ENCODE measurements around the gene PRKAG2. TPM values are rescaled to one million over a fixed set of nuclear protein-coding genes. Genes with fewer than 3 reads are reported as not detected.
"Not testable (repeated sequence)": the region's sequence is repeated elsewhere in the genome, so short reads cannot be mapped to it uniquely, and the experiment has no call there.

The PRKAG2 gene
- total RNA-seq, 2 donors from 2014 or later: 23.2 to 28.4 TPM

DNA sequence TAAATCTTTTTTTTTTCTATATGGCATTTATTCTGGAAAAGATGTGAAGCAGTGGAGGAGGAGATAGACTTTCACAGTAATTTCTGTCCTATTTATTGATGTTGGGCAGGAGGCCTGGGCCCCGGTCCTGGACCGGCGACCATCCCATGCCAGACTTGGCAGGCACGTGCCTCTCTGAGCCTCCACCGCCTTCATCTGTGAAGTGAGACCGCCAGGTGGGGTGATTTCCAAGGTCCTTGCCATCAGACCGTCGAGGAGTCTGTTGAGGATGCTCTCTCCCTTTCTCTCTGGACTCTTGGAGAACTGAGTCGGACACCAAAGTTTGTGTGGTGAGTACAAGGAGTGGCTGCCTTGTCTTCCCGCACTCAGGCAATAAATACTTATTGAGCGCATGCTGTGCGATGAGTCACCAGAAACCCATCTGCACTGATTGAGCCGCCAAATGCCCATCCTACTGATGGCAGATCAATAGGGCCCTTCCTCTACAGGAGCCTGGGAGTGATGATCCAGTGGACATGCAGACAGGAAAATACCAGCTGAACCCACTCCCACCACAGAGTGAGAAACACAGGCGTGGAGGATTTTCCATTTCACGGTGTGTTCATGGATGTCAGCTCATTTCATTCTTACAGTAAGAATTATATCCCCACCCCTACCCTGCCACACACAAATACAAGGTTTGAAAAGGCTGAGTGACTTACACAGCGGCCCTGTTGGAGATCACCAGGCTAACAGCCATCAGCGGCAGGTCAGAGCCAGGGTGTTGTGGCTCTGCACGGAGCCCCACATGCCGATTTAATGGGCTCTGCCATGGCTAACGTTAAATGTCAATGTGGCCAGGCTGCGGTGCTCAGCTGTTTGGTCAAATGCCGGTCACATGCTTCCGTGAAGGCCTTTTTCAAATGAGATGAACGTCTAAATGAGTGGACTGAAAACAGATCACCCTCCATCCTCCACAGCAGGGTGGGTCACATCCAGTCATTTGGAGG, 11.5 kb upstream of the PRKAG2 start:
- Mint-ChIP-seq H3K4me3 (no peak overlapping the region), H3K27ac (no peak overlapping the region), H3K27me3 (ENCODE audit: low read depth) (peaks cover 18% of the 10 kb centered on the region), H3K9me3 (no peaks in the 10 kb centered on the region), H3K4me1 (ENCODE audit: low read depth) (no peaks in the 10 kb centered on the region), H3K36me3 (ENCODE audit: insufficient read depth in 2 of 2) (no peaks in the 10 kb centered on the region)
- no peak for ATAC-seq (replicated peaks in 1 of 2)
- DNase-seq: no peak

DNA sequence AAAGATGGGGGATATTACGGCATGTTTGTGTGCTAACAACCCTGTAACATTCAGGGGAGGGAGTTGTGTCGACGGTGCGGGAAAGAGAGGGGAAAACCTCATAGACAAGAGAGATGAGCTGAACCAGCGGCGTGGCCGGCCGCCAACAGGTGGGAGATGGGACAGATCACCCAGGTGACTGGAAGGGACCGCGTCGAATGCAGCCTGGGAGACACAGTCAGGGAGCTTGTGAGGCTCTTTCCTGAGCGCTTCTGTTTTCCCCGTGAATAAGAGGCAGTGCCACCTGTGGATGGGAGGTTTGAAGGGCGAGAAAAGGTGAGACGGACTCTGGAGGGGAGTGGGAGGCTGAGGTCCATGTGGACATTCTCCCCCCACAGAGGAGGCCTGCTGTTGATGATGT, 9.9 kb upstream of the PRKAG2 start:
- no peak for ATAC-seq (replicated peaks in 1 of 2)
- Mint-ChIP-seq H3K9me3 (no peaks in the 10 kb centered on the region), H3K36me3 (ENCODE audit: insufficient read depth in 2 of 2) (no peaks in the 10 kb centered on the region), H3K4me1 (ENCODE audit: low read depth) (no peaks in the 10 kb centered on the region), H3K27ac (no peak overlapping the region), H3K4me3 (no peak overlapping the region), H3K27me3 (ENCODE audit: low read depth) (peaks cover 18% of the 10 kb centered on the region)
- DNase-seq: no peak

DNA sequence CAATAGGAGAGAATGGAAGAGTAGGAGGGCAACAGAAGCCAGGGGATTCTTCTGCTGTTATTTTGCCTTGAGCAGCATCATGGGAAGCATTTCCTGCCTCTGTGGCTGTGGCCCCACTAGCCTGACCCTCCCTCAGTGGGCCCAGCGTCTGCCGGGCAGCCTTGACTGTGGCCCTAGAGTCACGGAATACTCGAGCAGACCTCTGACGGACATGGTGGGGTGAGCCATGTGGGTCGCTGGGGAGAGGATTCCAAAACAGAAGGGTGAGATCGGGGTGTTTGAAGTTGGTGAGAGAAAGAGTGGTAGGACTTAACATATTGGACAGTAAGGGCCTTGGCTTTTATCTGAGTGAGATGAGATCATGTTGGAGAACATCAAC, 8.3 kb upstream of the PRKAG2 start:
- Mint-ChIP-seq H3K4me3 (no peak overlapping the region), H3K27me3 (ENCODE audit: low read depth) (peaks cover 18% of the 10 kb centered on the region), H3K27ac (no peak overlapping the region), H3K36me3 (ENCODE audit: insufficient read depth in 2 of 2) (no peaks in the 10 kb centered on the region), H3K4me1 (ENCODE audit: low read depth) (peaks cover 4% of the 10 kb centered on the region), H3K9me3 (no peaks in the 10 kb centered on the region)
- ATAC-seq (replicated peaks in 1 of 2) (no peak), DNase-seq (no peak)

DNA sequence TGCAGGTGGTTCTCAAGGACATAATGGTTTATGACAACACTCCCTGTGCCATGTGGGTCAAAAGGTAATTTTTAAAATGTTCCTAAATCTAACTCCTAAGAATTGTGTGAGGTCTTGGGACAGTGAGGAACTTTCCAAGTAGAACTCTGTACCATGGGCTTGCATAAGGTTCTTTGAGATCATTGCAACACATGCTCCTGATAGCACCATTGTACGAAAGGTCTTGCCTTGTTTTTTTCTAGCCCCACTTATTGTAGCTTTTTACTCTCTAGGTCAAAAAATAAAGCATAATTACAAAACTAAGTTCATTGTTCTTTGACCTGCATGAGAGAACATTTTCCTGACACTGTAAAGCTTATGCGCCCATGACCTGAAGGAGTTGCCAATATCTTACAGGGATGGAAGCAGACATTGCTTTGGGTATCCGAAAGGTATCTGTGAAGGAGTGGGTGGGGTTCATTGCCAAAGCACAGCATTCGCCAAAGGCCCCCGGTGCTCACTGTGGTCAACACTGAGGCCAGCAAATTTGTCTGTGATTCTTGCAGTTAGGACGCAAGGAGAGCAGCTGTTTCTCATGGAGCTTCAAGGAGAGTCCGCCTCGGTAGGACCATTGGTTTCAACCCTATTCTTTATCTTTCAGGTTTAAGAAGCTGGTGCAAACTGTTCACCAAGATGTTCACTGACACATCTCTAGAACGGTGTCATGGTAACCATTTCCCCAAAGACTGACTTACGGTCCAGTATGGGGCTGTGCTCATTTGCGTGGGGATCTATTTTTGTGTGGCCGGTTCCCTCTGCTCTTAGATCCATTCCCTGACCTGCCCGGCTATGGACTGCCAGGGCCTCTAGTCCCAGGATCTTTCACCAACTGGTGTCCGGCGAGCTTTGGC, 7.6 kb upstream of the PRKAG2 start:
- Mint-ChIP-seq H3K27ac (no peak overlapping the region), H3K27me3 (ENCODE audit: low read depth) (peaks cover 18% of the 10 kb centered on the region), H3K9me3 (no peaks in the 10 kb centered on the region), H3K36me3 (ENCODE audit: insufficient read depth in 2 of 2) (no peaks in the 10 kb centered on the region), H3K4me3 (no peak overlapping the region), H3K4me1 (ENCODE audit: low read depth) (peaks cover 4% of the 10 kb centered on the region)
- ATAC-seq (replicated peaks in 1 of 2) (no peak), DNase-seq (no peak)

DNA sequence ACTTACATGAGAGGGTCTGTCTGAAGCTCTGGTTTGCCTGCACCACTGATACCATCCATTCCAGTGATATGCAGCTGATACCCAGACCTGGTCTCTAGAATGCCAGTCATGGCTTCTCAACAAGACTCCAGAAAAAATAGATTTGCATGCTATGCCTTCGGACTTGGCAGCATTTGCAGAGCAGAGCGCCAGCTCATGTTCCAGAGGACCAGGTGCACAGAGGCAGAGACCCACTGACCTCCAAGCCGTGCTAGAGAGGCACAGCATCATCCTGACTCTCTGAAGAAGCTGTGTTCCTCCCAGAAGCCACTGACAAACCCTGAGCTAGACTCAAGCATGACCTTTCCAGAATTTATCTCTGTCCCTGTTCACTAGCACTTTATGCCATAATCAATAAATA, 6.9 kb upstream of the PRKAG2 start:
- ATAC-seq (replicated peaks in 1 of 2) (no peak), DNase-seq (no peak)
- Mint-ChIP-seq H3K4me3 (no peak overlapping the region), H3K9me3 (no peaks in the 10 kb centered on the region), H3K36me3 (ENCODE audit: insufficient read depth in 2 of 2) (no peaks in the 10 kb centered on the region), H3K27me3 (ENCODE audit: low read depth) (peaks cover 18% of the 10 kb centered on the region), H3K27ac (no peak overlapping the region), H3K4me1 (ENCODE audit: low read depth) (peaks cover 4% of the 10 kb centered on the region)

DNA sequence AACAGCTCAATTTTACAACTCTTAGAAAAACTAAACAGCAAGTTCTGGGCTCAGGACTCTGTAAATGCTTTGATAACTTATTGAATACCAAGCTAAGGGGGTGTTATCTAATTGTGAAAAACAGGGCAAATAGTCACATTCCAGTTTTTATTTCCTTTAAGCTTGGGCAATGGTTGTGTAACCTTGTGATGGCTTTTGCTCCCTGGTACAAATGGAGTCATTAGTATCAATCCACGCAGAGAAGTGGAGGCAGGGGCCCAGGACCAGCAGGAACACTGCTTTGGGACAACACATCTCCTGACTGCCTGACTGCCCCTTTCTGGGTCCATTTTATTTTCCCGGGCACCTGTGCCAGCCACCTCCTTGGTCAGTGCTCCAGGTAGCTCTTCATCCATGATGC, 5.8 kb upstream of the PRKAG2 start:
- H3K4me1 Mint-ChIP-seq (ENCODE audit: low read depth): peaks cover 4% of the 10 kb centered on the region
- peaks cover 18% of the 10 kb centered on the region for H3K27me3 Mint-ChIP-seq (ENCODE audit: low read depth)
- no peak overlapping the region for H3K4me3 Mint-ChIP-seq
- no peak for ATAC-seq (replicated peaks in 1 of 2)
- no peaks in the 10 kb centered on the region for H3K36me3 Mint-ChIP-seq (ENCODE audit: insufficient read depth in 2 of 2)
- no peak for DNase-seq
- no peaks in the 10 kb centered on the region for H3K9me3 Mint-ChIP-seq
- no peak overlapping the region for H3K27ac Mint-ChIP-seq

DNA sequence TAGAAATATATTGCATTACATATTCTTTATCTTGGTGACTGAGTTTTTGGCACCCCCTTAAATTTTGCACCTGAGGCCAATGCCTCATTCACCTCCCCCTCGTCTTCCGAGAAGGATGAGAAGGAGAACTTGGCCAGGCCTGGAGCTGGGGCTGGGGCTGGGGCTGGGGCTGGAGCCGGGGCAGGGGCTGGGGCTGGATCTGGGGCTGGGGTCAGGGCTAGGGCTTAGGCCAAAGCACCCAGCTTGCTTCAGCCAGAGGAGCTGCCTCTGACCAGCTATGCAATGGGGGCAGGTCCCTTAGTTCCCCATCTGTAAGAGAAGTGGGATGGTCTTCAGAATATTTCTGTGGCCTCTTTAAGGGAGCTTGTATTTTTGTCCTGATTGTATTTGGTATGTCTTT, 3.8 kb upstream of the PRKAG2 start:
- Mint-ChIP-seq H3K4me3 (no peak overlapping the region), H3K9me3 (no peaks in the 10 kb centered on the region), H3K27me3 (ENCODE audit: low read depth) (peaks cover 6% of the 10 kb centered on the region), H3K36me3 (ENCODE audit: insufficient read depth in 2 of 2) (no peaks in the 10 kb centered on the region), H3K27ac (no peak overlapping the region), H3K4me1 (ENCODE audit: low read depth) (peaks cover 4% of the 10 kb centered on the region)
- ATAC-seq (replicated peaks in 1 of 2) (no peak), DNase-seq (no peak)

DNA sequence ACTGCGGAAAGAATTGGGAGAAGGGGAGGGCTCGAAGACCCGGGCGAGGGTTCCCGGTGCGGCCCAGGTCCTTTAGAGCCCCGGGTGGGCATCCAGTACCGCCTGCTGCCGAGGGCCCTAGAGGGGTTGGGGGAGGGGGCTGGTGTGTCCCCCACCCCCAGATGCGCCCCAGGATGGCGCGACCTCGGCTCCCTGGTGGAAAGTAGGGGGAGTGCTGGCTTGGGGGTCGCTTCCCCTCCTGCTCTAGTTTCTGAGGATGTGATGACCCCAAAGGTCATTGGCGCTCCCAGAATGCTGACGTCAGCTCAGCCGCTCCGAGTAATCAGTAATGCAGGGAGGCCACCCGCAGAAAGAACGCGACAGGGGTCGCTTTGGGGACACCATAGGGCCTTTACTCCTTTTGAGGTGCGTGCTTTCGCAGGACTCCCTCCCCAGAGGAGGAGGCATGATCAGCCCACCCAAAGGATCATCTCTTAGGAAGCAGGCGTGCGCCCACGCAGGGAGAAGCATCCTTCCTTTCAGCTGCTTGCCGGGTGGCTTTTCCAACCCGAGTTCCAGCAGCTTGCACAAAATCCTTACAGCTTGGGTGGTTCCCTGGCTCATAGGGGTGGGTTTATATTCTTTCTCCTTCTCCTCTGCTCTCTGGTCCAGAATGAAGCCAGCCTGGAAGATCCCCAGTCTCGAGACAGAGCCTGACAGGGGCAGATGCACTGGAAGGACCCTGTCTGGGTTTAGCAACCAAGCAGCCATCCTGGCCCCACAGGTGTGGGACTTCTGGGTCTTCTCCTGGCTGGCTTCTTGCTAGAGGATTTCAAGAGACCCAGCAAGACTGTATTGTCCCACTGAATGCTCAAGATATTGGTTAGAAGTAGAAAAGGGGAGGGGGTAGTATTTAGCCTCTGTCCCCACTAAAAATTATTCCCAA, 1.3 kb upstream of the PRKAG2 start:
- DNase-seq (no peak), ATAC-seq (replicated peaks in 1 of 2) (no peak)
- Mint-ChIP-seq H3K4me3 (peak overlapping the region; percentile 94 to 98), H3K4me1 (ENCODE audit: low read depth) (peaks cover 18% of the 10 kb centered on the region), H3K27me3 (ENCODE audit: low read depth) (no peaks in the 10 kb centered on the region), H3K9me3 (no peaks in the 10 kb centered on the region), H3K36me3 (ENCODE audit: insufficient read depth in 2 of 2) (no peaks in the 10 kb centered on the region), H3K27ac (no peak overlapping the region)

DNA sequence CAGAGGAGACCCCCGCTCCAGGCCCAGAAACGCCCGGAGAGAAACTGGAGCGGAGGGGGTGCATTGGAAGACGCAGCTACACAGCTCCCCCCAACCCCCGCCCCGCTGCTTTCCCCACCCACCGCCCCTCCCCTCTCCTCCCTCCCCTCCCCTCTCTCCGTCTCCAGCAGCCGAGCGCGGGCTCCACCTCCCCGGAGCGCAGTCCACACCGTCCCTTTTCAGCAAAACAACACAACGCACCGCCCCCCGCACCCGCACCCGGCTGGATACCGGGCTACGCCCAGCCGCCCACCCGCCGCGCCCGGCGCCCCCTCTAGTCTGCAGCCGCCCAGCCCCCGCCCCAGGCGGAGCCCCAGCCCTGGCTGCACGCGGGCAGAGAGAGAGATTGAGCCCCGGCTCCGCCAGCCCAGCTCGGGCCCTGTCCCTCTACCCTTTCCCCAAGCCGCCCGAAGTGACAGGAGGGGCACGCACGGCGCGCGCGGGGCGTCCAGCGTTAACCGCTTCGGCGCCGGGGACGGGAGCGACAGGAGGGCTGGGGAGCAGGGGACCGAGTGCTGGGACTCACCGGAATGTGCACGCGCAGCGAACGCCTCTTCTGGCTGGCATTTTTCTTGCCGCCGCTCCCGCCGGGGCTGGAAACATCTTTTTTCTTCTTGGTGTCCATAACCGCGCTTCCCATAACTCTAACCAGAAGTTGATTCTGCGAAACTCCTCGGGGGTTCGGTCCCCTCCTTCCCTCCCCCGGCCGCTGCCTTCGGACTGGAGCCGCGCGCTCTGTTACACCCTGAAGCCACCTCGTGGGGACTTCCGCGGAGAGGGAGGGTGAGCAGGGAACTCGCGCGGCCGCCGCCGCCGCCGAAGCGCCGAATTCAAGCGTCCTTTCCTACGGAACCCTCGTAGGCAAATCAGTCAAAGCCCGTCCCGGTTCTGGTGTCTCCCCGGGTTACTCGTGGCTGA, 695 bp downstream of the PRKAG2 start:
- Mint-ChIP-seq H3K9me3 (no peaks in the 10 kb centered on the region), H3K27me3 (ENCODE audit: low read depth) (no peaks in the 10 kb centered on the region), H3K27ac (peak overlapping the region; percentile 77), H3K4me3 (peak overlapping the region; percentile 94 to 98), H3K4me1 (ENCODE audit: low read depth) (peaks cover 20% of the 10 kb centered on the region), H3K36me3 (ENCODE audit: insufficient read depth in 2 of 2) (no peaks in the 10 kb centered on the region)
- peak; percentile 61 to 65 for ATAC-seq (replicated peaks in 1 of 2)
- DNase-seq: peak; percentile 73 to 74

DNA sequence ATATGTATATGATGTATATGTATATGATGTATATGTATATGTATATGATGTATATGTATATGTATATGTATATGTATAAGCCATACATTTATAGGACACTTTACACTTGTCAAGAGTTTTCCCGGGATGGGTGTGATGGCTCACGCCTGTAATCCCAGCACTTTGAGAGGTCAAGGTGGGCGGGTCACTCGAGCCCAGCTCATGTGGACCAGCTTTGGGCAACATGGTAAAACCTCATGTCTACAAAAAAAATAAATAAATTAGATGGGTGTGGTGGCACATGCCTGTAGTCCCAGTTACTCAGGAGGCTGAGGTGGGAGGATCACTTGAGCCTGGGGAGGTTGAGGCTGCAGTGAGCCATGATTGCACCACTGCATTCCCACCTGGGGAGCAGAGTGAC, 2.4 kb downstream of the PRKAG2 start:
- not testable (repeated sequence) for DNase-seq; H3K36me3 Mint-ChIP-seq (ENCODE audit: insufficient read depth in 2 of 2); H3K9me3 Mint-ChIP-seq; H3K27me3 Mint-ChIP-seq (ENCODE audit: low read depth); H3K27ac Mint-ChIP-seq; ATAC-seq (replicated peaks in 1 of 2)
- Mint-ChIP-seq H3K4me3 (peak overlapping the region; percentile 94 to 98), H3K4me1 (ENCODE audit: low read depth) (peaks cover 22% of the 10 kb centered on the region)

DNA sequence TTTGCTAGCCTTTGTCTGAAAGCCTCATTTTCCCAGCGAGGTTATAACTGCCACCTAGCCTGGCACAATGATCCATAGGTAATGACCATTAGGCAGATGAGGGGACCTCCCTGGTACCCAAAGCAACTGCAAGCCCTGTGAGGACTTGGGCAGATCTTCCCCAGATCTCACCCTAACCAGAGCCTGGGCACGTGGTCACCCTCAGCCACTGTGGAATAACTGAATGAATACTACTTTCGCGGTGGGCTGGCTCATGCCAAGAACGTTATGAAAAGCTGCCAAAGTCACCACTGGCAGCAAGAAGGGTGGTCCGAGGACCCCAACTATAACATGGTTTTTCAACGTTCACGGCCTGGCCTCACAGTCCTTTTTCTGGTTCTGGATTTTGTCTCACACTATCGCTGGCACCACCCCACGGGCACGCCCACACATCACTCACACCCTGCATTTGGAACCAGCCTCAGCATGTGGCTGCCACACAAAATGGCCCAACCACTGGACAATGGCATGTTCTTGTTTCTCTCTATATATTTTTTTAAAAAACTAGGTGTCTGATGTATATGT, 3.4 kb downstream of the PRKAG2 start:
- Mint-ChIP-seq H3K9me3 (no peaks in the 10 kb centered on the region), H3K4me3 (no peak overlapping the region), H3K36me3 (ENCODE audit: insufficient read depth in 2 of 2) (no peaks in the 10 kb centered on the region), H3K27me3 (ENCODE audit: low read depth) (no peaks in the 10 kb centered on the region), H3K27ac (no peak overlapping the region), H3K4me1 (ENCODE audit: low read depth) (peaks cover 22% of the 10 kb centered on the region)
- no peak for ATAC-seq (replicated peaks in 1 of 2)
- DNase-seq: peak in 1 of 2 donors; percentile 15
